Measurements from ENCODE around the gene MCCC1. TPM values are rescaled to one million over a fixed set of nuclear protein-coding genes. Genes with fewer than 3 reads are reported as not detected.
"Not testable (repeated sequence)": the region's sequence is repeated elsewhere in the genome, so short reads cannot be mapped to it uniquely, and the experiment has no call there.

The MCCC1 gene
- total and polyA plus RNA-seq, 11 donors, result 32.8 to 58.4 (median 47.5) TPM

GRCh38 chr3:183006396-183007002 lies 92.8 kb downstream of the MCCC1 start:
- ATAC-seq, result no peak
- 90 to 96% (median 92%) methylated on average over 10 of the region's 10 CpGs for WGBS, 4 donors
- Histone ChIP-seq H3K4me3 (no peak overlapping the region), H3K4me1 (no peaks in the 10 kb centered on the region), H3K27ac (no peak overlapping the region), H3K36me3 (peaks cover 0 to 3% (median 0%) of the 10 kb centered on the region in 9 donors), H3K9me3 (no peaks in the 10 kb centered on the region), H3K27me3 (no peaks in the 10 kb centered on the region)
- no peak for DNase-seq
- TF ChIP-seq POLR2A (IDR thresholded peaks at IDR 0.05) (no peak), CTCF (IDR thresholded peaks at IDR 0.05) (no peak)
- intact Hi-C loops (cut with DNase I), result no loop called here

DNA sequence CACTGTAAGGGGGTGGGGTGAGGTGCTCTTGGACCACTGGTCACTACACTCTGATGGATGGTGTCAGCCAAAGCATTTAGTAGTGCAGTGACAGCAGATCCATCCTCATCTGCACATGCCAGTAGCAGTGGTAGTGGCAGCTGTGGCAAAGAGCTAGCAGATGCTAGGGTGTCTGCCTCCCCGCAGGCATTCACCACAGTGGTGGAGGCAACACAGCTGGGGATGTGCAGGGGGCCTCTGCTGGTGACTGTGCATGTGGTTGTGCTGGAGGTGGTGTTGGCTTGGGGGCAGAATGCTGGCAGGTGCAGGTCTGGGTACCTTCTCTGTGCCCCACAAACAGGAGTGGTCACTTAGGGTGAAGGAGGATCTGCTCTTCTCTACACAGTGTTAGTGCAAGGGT lies 99.5 kb downstream of the MCCC1 start:
- Histone ChIP-seq H3K9me3 (peaks cover 0 to 3% (median 0%) of the 10 kb centered on the region in 12 donors), H3K4me3 (no peak overlapping the region), H3K27ac (no peak overlapping the region), H3K27me3 (no peaks in the 10 kb centered on the region), H3K36me3 (no peaks in the 10 kb centered on the region), H3K4me1 (no peaks in the 10 kb centered on the region)
- 78 to 100% (median 82%) methylated on average over 1 of the region's 1 CpG for WGBS, 4 donors
- ATAC-seq, result no peak
- no peak for DNase-seq
- TF ChIP-seq POLR2A (IDR thresholded peaks at IDR 0.05) (no peak), CTCF (IDR thresholded peaks at IDR 0.05) (no peak)
- intact Hi-C loops (cut with DNase I), result no loop called here

DNA sequence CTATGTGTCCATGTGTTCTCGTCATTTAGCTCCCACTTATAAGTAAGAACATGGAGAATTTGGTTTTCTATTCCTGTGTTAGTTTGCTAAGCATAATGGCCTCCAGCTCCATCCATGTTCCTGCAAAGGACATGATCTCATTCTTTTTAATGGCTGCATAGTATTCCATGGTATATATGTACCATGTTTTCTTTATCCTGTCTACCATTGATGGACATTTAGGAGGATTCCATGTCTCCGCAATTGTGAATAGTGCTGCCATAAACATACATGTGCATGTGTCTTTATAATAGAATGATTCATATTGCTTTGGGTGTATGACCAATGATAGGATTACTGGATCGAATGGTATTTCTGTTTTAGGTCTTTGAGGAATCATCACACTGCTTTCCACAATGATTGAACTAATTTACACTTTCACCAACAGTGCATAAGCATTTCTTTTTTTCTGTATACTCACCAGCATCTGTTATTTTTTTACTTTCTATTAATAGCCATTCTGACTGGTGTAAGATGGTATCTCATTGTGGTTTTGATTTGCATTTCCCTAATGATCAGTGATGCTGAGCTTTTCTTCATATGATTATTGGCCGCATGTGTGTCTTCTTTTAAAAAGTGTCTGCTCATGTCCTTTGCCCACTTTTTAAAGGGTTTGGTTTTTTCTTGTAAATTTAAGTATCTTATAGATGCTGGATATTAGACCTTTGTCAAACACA lies 105.7 kb downstream of the MCCC1 start:
- DNase-seq; ATAC-seq; H3K27ac ChIP-seq; H3K36me3 ChIP-seq; H3K27me3 ChIP-seq; H3K4me1 ChIP-seq; intact Hi-C loops (cut with DNase I); H3K4me3 ChIP-seq: not testable (repeated sequence)
- H3K9me3 ChIP-seq, result peaks cover 0 to 20% (median 0%) of the 10 kb centered on the region in 12 donors
- 94 to 96% (median 94%) methylated on average over 4 of the region's 4 CpGs for WGBS, 4 donors

GRCh38 chr3:182989566-182989965 lies 109.7 kb downstream of the MCCC1 start:
- ATAC-seq (no peak), DNase-seq (no peak)
- 68 to 75% (median 71%) methylated on average over 3 of the region's 3 CpGs for WGBS, 4 donors
- H3K4me3 ChIP-seq, result no peak overlapping the region
- H3K27ac ChIP-seq, result no peak overlapping the region
- no peak for TF ChIP-seq POLR2A (IDR thresholded peaks at IDR 0.05)
- TF ChIP-seq CTCF (IDR thresholded peaks at IDR 0.05), result no peak
- H3K4me1 ChIP-seq, result no peaks in the 10 kb centered on the region
- intact Hi-C loops (cut with DNase I), result no loop called here
- no peaks in the 10 kb centered on the region for H3K27me3 ChIP-seq
- H3K9me3 ChIP-seq, result peaks cover 0 to 15% (median 0%) of the 10 kb centered on the region in 12 donors
- no peaks in the 10 kb centered on the region for H3K36me3 ChIP-seq
